Liver (tissue), 3 donors: ENCODE results near the gene TNFAIP6.

Experiments
- EGR1 ChIP-seq, 2 donors: IDR thresholded peaks; 2 replicates each; pipeline ENCODE4 v1.6.1; 2016 to 2018; ENCODE audit warnings: antibody characterized with exemption in 2 of 2, low read depth in 2 of 2
- FOXA1 ChIP-seq: IDR thresholded peaks from 2 replicates; pipeline ENCODE4 v1.6.1; 2016; ENCODE audit warnings: antibody characterized with exemption
- GABPA ChIP-seq, 2 donors: IDR thresholded peaks in 1 of 2; conservative IDR thresholded peaks in 1 of 2; 2 replicates each; pipeline ENCODE4 v1.6.1; 2016; ENCODE audit warnings: antibody characterized with exemption in 2 of 2, mild to moderate bottlenecking in 1 of 2, moderate library complexity in 1 of 2
- HNF4A ChIP-seq, 2 donors: conservative IDR thresholded peaks; 2 replicates each; pipeline ENCODE4 v1.6.1; 2016; ENCODE audit warnings: antibody characterized with exemption in 2 of 2, mild to moderate bottlenecking in 2 of 2
- JUND ChIP-seq, 2 donors: IDR thresholded peaks; 2 replicates each; pipeline ENCODE4 v1.6.1; 2016; ENCODE audit warnings: antibody characterized with exemption in 2 of 2
- RAD21 ChIP-seq, 2 donors: IDR thresholded peaks; 2 replicates each; pipeline ENCODE4 v1.6.1; 2016; ENCODE audit warnings: antibody characterized with exemption in 2 of 2, mild to moderate bottlenecking in 2 of 2
- SP1 ChIP-seq: IDR thresholded peaks from 2 replicates; pipeline ENCODE4 v1.6.1; 2018; ENCODE audit warnings: antibody characterized with exemption, mild to moderate bottlenecking
- TAF1 ChIP-seq: conservative IDR thresholded peaks from 2 replicates; pipeline ENCODE4 v1.6.1; 2016; ENCODE audit warnings: antibody characterized with exemption, mild to moderate bottlenecking
- YY1 ChIP-seq: IDR thresholded peaks from 2 replicates; pipeline ENCODE4 v1.6.1; 2016; ENCODE audit warnings: antibody characterized with exemption, mild to moderate bottlenecking
- TF ChIP-seq, protein P1 (sequence below): fragments of 150-350 bp; IDR thresholded peaks from 2 replicates; pipeline ENCODE4 v1.5.1; 2017; ENCODE audit warnings: improper control_type of control experiment, low read depth, low read length; ENCODE audit not compliant: missing input control
- TF ChIP-seq, protein P2 (sequence below): IDR thresholded peaks from 2 replicates; pipeline ENCODE4 v1.6.1; 2016; ENCODE audit warnings: antibody characterized with exemption
- TF ChIP-seq, protein P3 (sequence below): IDR thresholded peaks from 2 replicates; pipeline ENCODE4 v1.6.1; 2016; ENCODE audit warnings: antibody characterized with exemption, mild to moderate bottlenecking
- TF ChIP-seq, protein P4 (sequence below): IDR thresholded peaks from 2 replicates; pipeline ENCODE4 v1.6.1; 2016; ENCODE audit warnings: antibody characterized with exemption
- TF ChIP-seq, protein P5 (sequence below): IDR thresholded peaks from 2 replicates; pipeline ENCODE4 v1.6.1; 2016; ENCODE audit warnings: antibody characterized with exemption
- donor health status: healthy.
- donor health status: healthy.

DNA sequence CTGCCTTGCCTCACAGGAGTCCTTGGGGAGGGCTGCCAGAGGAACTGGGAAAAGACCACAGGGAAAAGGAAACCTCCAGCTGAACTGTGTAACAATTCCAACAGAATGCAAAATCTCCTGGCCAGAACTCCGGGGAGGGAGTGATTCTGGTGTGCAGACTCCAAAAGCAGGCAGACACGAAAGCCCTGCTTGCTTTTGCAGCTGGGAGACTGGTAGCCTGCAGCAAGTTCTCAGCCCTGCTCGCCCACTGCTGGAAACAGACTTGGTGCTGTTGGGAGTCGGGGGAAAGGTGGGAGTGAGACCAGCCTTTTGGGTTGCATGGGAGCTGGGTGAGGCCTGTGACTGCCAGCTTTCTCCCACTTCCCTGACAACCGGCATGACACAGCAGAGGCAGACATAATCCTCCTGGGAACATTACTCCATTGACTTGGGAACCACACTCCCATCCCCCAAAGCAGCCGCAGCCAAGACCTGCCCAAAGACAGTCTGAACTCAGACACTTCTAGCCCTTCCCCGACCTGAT lies 42.0 kb upstream of the TNFAIP6 start:
- no peak for TF ChIP-seq FOXA1
- TF ChIP-seq, protein P1, sequence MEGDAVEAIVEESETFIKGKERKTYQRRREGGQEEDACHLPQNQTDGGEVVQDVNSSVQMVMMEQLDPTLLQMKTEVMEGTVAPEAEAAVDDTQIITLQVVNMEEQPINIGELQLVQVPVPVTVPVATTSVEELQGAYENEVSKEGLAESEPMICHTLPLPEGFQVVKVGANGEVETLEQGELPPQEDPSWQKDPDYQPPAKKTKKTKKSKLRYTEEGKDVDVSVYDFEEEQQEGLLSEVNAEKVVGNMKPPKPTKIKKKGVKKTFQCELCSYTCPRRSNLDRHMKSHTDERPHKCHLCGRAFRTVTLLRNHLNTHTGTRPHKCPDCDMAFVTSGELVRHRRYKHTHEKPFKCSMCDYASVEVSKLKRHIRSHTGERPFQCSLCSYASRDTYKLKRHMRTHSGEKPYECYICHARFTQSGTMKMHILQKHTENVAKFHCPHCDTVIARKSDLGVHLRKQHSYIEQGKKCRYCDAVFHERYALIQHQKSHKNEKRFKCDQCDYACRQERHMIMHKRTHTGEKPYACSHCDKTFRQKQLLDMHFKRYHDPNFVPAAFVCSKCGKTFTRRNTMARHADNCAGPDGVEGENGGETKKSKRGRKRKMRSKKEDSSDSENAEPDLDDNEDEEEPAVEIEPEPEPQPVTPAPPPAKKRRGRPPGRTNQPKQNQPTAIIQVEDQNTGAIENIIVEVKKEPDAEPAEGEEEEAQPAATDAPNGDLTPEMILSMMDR, result no peak
- TF ChIP-seq, protein P2, sequence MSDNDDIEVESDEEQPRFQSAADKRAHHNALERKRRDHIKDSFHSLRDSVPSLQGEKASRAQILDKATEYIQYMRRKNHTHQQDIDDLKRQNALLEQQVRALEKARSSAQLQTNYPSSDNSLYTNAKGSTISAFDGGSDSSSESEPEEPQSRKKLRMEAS, result no peak
- TF ChIP-seq, protein P3, sequence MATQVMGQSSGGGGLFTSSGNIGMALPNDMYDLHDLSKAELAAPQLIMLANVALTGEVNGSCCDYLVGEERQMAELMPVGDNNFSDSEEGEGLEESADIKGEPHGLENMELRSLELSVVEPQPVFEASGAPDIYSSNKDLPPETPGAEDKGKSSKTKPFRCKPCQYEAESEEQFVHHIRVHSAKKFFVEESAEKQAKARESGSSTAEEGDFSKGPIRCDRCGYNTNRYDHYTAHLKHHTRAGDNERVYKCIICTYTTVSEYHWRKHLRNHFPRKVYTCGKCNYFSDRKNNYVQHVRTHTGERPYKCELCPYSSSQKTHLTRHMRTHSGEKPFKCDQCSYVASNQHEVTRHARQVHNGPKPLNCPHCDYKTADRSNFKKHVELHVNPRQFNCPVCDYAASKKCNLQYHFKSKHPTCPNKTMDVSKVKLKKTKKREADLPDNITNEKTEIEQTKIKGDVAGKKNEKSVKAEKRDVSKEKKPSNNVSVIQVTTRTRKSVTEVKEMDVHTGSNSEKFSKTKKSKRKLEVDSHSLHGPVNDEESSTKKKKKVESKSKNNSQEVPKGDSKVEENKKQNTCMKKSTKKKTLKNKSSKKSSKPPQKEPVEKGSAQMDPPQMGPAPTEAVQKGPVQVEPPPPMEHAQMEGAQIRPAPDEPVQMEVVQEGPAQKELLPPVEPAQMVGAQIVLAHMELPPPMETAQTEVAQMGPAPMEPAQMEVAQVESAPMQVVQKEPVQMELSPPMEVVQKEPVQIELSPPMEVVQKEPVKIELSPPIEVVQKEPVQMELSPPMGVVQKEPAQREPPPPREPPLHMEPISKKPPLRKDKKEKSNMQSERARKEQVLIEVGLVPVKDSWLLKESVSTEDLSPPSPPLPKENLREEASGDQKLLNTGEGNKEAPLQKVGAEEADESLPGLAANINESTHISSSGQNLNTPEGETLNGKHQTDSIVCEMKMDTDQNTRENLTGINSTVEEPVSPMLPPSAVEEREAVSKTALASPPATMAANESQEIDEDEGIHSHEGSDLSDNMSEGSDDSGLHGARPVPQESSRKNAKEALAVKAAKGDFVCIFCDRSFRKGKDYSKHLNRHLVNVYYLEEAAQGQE, result no peak
- TF ChIP-seq RAD21 (IDR thresholded peaks at IDR 0.05), result no peak
- no peak for TF ChIP-seq GABPA (IDR thresholded peaks at IDR 0.05 in 1 of 2, conservative IDR thresholded peaks at IDR 0.05 in 1 of 2)
- TF ChIP-seq EGR1 (IDR thresholded peaks at IDR 0.05; ENCODE audit: low read depth in 2 of 2), result no peak
- TF ChIP-seq SP1, result no peak
- TF ChIP-seq JUND (IDR thresholded peaks at IDR 0.05), result no peak
- no peak for TF ChIP-seq TAF1
- TF ChIP-seq, protein P4, sequence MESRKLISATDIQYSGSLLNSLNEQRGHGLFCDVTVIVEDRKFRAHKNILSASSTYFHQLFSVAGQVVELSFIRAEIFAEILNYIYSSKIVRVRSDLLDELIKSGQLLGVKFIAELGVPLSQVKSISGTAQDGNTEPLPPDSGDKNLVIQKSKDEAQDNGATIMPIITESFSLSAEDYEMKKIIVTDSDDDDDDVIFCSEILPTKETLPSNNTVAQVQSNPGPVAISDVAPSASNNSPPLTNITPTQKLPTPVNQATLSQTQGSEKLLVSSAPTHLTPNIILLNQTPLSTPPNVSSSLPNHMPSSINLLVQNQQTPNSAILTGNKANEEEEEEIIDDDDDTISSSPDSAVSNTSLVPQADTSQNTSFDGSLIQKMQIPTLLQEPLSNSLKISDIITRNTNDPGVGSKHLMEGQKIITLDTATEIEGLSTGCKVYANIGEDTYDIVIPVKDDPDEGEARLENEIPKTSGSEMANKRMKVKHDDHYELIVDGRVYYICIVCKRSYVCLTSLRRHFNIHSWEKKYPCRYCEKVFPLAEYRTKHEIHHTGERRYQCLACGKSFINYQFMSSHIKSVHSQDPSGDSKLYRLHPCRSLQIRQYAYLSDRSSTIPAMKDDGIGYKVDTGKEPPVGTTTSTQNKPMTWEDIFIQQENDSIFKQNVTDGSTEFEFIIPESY, result no peak
- TF ChIP-seq, protein P5, sequence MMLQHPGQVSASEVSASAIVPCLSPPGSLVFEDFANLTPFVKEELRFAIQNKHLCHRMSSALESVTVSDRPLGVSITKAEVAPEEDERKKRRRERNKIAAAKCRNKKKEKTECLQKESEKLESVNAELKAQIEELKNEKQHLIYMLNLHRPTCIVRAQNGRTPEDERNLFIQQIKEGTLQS, result no peak
- TF ChIP-seq YY1, result no peak
- no peak for TF ChIP-seq HNF4A (conservative IDR thresholded peaks at IDR 0.05)
